ENCODE measurements around the gene RHBDD1.

Gene RHBDD1

DNA sequence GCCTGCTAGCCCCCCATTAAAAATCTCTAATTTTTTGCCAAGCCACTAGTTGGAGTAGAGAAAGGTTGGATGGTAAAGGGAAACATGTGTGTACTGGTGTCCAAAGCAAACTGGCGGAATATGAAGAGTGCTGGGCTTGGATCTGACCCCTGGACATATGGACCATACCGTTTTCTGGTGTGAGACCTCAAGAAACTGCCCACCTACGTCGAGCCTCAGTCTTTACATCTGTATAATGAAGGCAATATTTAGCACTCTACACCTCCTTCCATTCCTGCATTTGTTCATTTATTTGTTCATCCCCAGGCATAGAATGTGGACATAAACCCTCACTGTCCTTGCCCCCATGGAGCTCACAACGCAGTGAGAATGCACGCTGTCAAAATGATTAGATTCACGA, 142.4 kb downstream of the RHBDD1 start:
- no peak overlapping the region for H3K4me3 ChIP-seq (ENCODE audit: low read length)
- TF ChIP-seq, protein P1, sequence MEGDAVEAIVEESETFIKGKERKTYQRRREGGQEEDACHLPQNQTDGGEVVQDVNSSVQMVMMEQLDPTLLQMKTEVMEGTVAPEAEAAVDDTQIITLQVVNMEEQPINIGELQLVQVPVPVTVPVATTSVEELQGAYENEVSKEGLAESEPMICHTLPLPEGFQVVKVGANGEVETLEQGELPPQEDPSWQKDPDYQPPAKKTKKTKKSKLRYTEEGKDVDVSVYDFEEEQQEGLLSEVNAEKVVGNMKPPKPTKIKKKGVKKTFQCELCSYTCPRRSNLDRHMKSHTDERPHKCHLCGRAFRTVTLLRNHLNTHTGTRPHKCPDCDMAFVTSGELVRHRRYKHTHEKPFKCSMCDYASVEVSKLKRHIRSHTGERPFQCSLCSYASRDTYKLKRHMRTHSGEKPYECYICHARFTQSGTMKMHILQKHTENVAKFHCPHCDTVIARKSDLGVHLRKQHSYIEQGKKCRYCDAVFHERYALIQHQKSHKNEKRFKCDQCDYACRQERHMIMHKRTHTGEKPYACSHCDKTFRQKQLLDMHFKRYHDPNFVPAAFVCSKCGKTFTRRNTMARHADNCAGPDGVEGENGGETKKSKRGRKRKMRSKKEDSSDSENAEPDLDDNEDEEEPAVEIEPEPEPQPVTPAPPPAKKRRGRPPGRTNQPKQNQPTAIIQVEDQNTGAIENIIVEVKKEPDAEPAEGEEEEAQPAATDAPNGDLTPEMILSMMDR (conservative IDR thresholded peaks at IDR 0.05; ENCODE audit: low read length) = no peak
- DNase-seq (ENCODE audit: low read depth) = no peak

DNA sequence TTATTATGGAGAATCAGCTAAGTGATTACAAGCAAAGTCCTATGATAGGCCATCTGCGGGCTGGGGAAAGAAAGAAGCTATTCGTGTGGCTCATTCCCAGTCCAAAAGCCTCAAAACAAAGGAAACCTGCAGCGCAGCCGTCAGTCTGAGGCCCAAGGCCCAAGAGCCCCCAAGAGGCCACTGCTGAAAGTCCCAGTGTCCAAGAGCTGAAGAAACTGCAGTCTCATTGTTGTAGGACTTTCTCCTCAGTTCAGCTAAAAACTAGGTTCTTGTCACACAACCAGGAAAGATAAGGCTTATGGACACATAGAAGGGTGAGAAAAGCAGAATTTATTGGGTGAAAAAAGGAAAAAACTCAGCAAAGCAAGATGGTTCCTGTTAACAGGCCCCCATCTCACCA, 143.2 kb downstream of the RHBDD1 start:
- TF ChIP-seq, protein P1 (conservative IDR thresholded peaks at IDR 0.05; ENCODE audit: low read length) = no peak
- no peak overlapping the region for H3K4me3 ChIP-seq (ENCODE audit: low read length)
- DNase-seq (ENCODE audit: low read depth) = no peak

DNA sequence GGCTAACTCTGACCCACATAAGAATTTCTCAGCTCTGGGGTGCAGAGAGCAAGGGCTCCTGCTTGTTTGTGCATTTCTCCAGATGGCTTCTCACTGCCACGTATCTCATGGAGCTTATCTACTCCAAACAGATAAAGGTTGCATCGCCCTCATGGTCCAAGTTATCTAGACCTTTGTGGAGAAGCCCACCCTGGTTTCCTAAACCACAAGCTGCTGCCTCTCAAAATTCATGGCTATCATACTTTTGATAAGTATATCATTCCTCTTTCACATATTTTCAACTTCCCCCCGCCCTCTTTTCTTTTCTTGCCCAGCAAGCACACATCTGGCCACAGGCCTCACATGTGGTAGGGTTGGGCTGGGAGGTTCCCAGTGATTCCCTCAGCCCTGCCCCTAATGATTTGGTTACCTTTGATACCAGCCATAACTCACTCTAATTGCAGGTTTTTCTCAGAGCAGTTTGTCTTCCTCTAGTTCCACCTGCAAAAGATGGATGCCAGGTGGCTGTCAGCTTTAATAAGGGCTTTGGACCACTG, 146.0 kb downstream of the RHBDD1 start:
- no peak for DNase-seq (ENCODE audit: low read depth)

DNA sequence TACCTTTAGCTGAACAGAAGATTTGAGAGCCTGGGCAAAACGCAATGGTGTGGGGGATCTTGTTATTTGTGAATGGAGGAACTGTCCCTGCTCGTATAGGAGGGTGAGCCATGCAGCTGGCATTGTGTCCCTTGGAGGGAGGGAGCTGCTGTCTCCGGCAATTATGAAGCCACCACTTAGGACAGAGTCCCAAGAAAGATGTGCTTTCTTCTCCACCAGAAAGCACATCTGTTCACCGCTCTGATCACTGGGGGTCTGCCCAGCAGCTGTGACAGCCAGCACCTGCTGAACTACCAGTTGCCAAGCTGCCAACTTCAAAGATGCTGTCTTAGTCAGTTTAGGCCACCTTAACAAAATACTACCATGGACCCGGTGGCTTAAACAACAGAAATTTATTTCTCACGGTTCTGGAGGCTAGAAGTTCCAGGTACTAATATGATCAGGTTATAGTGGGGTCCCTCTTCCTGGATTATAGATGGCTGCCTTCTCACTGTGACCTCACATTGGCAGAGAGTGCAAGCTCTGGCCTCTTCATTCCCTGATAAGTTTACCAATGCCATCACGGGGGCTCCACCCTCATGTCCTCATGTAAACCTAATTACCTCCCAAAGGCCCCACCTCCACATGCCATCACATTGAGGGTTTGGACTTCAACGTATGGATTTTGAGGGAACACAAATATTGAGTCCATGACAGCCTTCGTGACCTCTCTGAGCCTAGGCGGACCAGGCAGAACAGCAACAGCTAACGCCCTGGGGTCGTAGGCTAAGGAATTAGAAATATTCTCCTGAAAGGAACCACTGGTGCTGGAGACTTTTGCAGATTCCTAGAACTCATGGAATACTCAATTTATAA, 148.3 kb downstream of the RHBDD1 start:
- TF ChIP-seq, protein P1 (conservative IDR thresholded peaks at IDR 0.05; ENCODE audit: low read length) = no peak
- DNase-seq (ENCODE audit: low read depth) = no peak
- no peak overlapping the region for H3K4me3 ChIP-seq (ENCODE audit: low read length)

More for the DNA sequence above, 146.0 kb downstream of the RHBDD1 start:
- no peak overlapping the region for H3K4me3 ChIP-seq (ENCODE audit: low read length)
- TF ChIP-seq, protein P1 (conservative IDR thresholded peaks at IDR 0.05; ENCODE audit: low read length) = no peak

DNA sequence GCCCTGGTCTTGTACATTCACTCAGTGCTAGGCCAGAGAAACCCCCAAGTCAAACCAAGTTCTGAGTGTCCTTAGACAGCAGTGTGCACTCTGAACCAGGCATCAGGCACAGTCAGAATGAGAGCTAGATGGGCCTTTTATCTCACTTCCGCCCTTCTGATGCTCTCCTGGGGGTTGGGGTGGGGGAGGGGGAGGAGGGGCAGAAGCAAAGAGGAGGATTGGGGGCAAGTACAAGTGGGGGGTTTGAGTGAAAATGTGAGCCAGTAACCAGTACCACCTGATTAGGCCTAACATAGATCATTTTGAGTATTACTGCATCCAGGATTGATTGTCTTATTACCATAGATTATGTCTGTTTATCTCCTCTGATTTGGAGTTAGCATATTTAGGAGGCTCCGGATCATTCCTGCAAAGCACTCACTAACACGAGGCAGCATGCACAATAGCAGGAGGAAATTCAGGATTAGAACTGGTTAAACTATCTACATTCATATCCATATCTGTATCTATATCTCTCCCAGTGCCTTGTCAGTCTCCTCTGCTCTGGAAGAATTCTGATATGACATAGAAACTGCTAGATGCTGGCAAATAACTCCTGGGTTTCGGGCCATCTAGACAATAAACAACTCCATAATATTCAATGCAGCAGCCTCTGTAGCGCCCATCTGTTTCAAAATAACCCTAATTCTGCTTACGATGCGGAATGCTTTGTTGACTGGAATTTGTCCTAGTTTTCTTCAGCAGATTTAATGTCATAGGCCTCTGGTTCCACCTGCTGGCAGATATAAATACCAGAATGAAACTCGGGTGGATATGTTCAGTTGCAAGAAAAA, 149.1 kb downstream of the RHBDD1 start:
- no peak overlapping the region for H3K4me3 ChIP-seq (ENCODE audit: low read length)
- peak; percentile 86 for DNase-seq (ENCODE audit: low read depth)
- TF ChIP-seq, protein P1 (conservative IDR thresholded peaks at IDR 0.05; ENCODE audit: low read length) = peak; percentile 76

DNA sequence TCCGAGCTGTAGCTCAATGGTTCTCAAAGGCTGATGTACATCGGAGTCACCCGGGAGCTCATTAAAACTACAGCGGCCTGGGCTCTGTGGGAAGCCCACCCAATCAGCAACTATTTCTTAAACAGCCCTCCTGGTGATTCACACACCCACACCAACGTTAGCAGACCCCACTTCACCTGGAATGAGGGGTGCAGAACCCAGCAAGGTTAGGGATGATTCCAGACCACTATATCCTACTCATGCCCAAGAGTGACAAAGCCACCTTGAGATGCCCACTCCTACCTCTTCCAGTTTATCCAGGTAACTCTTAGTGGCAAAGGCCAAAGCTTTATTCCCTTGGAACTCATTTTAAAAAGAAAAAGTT, 149.7 kb downstream of the RHBDD1 start:
- no peak for DNase-seq (ENCODE audit: low read depth)
- H3K4me3 ChIP-seq (ENCODE audit: low read length) = no peak overlapping the region
- TF ChIP-seq, protein P1 (conservative IDR thresholded peaks at IDR 0.05; ENCODE audit: low read length) = no peak

Data from AG10803 (cell line).